GM23248 (cell line): Measurements from ENCODE around the gene PROK1.

ENCODE experiments used
- EZH2 ChIP-seq: fragments of 200-600 bp; sonication (generic); IDR thresholded peaks from 2 replicates; pipeline ENCODE4 v1.6.1; 2018; ENCODE audit warnings: antibody characterized with exemption, mild to moderate bottlenecking; ENCODE audit not compliant: insufficient read depth, poor library complexity, severe bottlenecking
- EZH2phosphoT487 ChIP-seq: fragments of 200-600 bp; sonication (generic); IDR thresholded peaks from 2 replicates; pipeline ENCODE4 v1.6.1; 2018; ENCODE audit warnings: antibody characterized with exemption, moderate library complexity, mild to moderate bottlenecking, low read depth; ENCODE audit not compliant: insufficient read depth

- no peak for TF ChIP-seq EZH2
- TF ChIP-seq EZH2phosphoT487, result no peak
Measured at GRCh38 chr1:110443451-110443850, 7.5 kb upstream of the PROK1 start.
